IMR-90 (cell line): ENCODE results near the gene FAT2. TPM values are rescaled to one million over a fixed set of nuclear protein-coding genes. Genes with fewer than 3 reads are reported as not detected.

Experiments
- ATAC-seq: fragments of 200-7000 bp; cut with Tn5 transposase; 2 replicates; pipeline ENCODE4 v1.9.1; 2020; ENCODE audit warnings: low read depth, mild to moderate bottlenecking, moderate library complexity
- BruUV-seq: library from RNA; stranded (reverse); fragments of 400-500 nt; replicated peaks from 2 replicates; lab custom pipeline; 2021; lab: Mats Ljungman, UMichigan
- CTCF ChIA-PET: fragments of 300-600 bp; formaldehyde crosslinking; extraction: SDS; loops from one replicate; lab custom pipeline; 2021; ENCODE audit warnings: antibody characterized with exemption; lab: Yijun Ruan, JAX
- POLR2A ChIA-PET: fragments of 300-600 bp; sonication (Branson Sonifier 250); formaldehyde crosslinking; loops from one replicate; lab custom pipeline; 2022; ENCODE audit warnings: antibody characterized with exemption; ENCODE audit not compliant: unreplicated experiment; lab: Charles Lee
- DNase-seq: peaks from one replicate; pipeline ENCODE4 v3.0.0; 2013
- H2AFZ ChIP-seq: replicated peaks from 2 replicates; pipeline ENCODE3; 2013; ENCODE audit warnings: low read length, mild to moderate bottlenecking; ENCODE audit not compliant: poor library complexity
- H2AK5ac ChIP-seq: 2 replicates; pipeline ENCODE4 v1.6.1; 2013; ENCODE audit warnings: low read depth, low read length, inconsistent platforms
- H2AK9ac ChIP-seq: replicated peaks from 2 replicates; pipeline ENCODE3; 2013; ENCODE audit warnings: mild to moderate bottlenecking, low read depth, low read length, moderate library complexity; ENCODE audit not compliant: poor library complexity
- H2BK120ac ChIP-seq: 2 replicates; pipeline ENCODE4 v1.6.1; 2013; ENCODE audit warnings: low read depth, low read length, inconsistent platforms
- H2BK15ac ChIP-seq: 3 replicates; pipeline ENCODE4 v1.6.1; 2013; ENCODE audit warnings: low read depth, low read length, inconsistent platforms
- H2BK20ac ChIP-seq: 2 replicates; pipeline ENCODE4 v1.6.1; 2013; ENCODE audit warnings: low read depth, mild to moderate bottlenecking, inconsistent platforms, low read length, moderate library complexity
- H2BK5ac ChIP-seq: 2 replicates; pipeline ENCODE4 v1.6.1; 2013; ENCODE audit warnings: mild to moderate bottlenecking, low read depth, low read length, inconsistent platforms; ENCODE audit not compliant: poor library complexity, severe bottlenecking
- H3K14ac ChIP-seq: replicated peaks from 2 replicates; pipeline ENCODE4 v1.6.1; 2013; ENCODE audit warnings: low read depth, low read length, inconsistent platforms
- H3K18ac ChIP-seq: 2 replicates; pipeline ENCODE4 v1.6.1; 2013; ENCODE audit warnings: low read depth, low read length, control low read depth
- H3K23ac ChIP-seq: 2 replicates; pipeline ENCODE4 v1.6.1; 2013; ENCODE audit warnings: low read depth, low read length, inconsistent platforms
- H3K27ac ChIP-seq: 2 replicates; pipeline ENCODE4 v1.5.1; 2013; ENCODE audit warnings: mild to moderate bottlenecking, control low read depth, low read length; ENCODE audit not compliant: insufficient read depth
- H3K27me3 ChIP-seq: 2 replicates; pipeline ENCODE4 v1.6.1; 2013; ENCODE audit warnings: low read length; ENCODE audit not compliant: control insufficient read depth, insufficient read depth
- H3K36me3 ChIP-seq: 2 replicates; pipeline ENCODE4 v1.6.1; 2013; ENCODE audit warnings: low read length, mixed read lengths; ENCODE audit not compliant: control insufficient read depth, insufficient read depth
- H3K4ac ChIP-seq: 2 replicates; pipeline ENCODE4 v1.6.1; 2013; ENCODE audit warnings: low read depth, low read length, inconsistent platforms
- H3K4me1 ChIP-seq: 2 replicates; pipeline ENCODE4 v1.6.1; 2013; ENCODE audit warnings: low read length, mixed read lengths; ENCODE audit not compliant: control insufficient read depth, insufficient read depth
- H3K4me2 ChIP-seq: 2 replicates; pipeline ENCODE4 v1.6.1; 2013; ENCODE audit warnings: low read depth, mild to moderate bottlenecking, control low read depth, low read length, moderate library complexity
- H3K4me3 ChIP-seq: 2 replicates; pipeline ENCODE4 v1.5.1; 2013; ENCODE audit warnings: low read depth, mild to moderate bottlenecking, control low read depth, low read length, moderate library complexity; ENCODE audit not compliant: insufficient read depth
- H3K56ac ChIP-seq: 2 replicates; pipeline ENCODE4 v1.6.1; 2013; ENCODE audit warnings: low read length, inconsistent platforms; ENCODE audit not compliant: insufficient read depth; ENCODE audit errors: extremely low read depth
- H3K79me1 ChIP-seq, 2 experiments: 2 replicates each; pipeline ENCODE4 v1.6.1; 2013; ENCODE audit warnings: low read length in 2 of 2, inconsistent platforms in 1 of 2, low read depth in 1 of 2
- H3K9ac ChIP-seq: 2 replicates; pipeline ENCODE4 v1.6.1; 2013; ENCODE audit warnings: low read depth, low read length, control low read depth
- H3K9me1 ChIP-seq: 2 replicates; pipeline ENCODE4 v1.6.1; 2013; ENCODE audit warnings: low read length, inconsistent platforms; ENCODE audit not compliant: insufficient read depth
- H3K9me3 ChIP-seq: 2 replicates; pipeline ENCODE4 v1.6.1; 2013; ENCODE audit warnings: low read length; ENCODE audit not compliant: control insufficient read depth, insufficient read depth
- H4K20me1 ChIP-seq: 2 replicates; pipeline ENCODE4 v1.6.1; 2013; ENCODE audit warnings: low read length, inconsistent platforms; ENCODE audit not compliant: insufficient read depth
- H4K5ac ChIP-seq: 2 replicates; pipeline ENCODE4 v1.6.1; 2013; ENCODE audit warnings: mild to moderate bottlenecking, low read depth, low read length, control low read depth
- H4K8ac ChIP-seq, 2 experiments: 2 replicates each; pipeline ENCODE4 v1.6.1; 2013; ENCODE audit warnings: low read depth in 2 of 2, low read length in 2 of 2, control low read depth in 1 of 2, inconsistent platforms in 1 of 2
- H4K91ac ChIP-seq: 2 replicates; pipeline ENCODE4 v1.6.1; 2013; ENCODE audit warnings: low read depth, low read length, inconsistent platforms; ENCODE audit not compliant: insufficient read depth
- BHLHE40 ChIP-seq: fragments of 150-350 bp; IDR thresholded peaks from 2 replicates; pipeline ENCODE4 v1.6.1; 2016; ENCODE audit warnings: mild to moderate bottlenecking, low read depth, low read length
- FOS ChIP-seq: fragments of 150-350 bp; IDR thresholded peaks from 2 replicates; pipeline ENCODE4 v1.6.1; 2016; ENCODE audit warnings: low read depth, low read length
- NFE2L2 ChIP-seq: fragments of 150-350 bp; IDR thresholded peaks from 2 replicates; pipeline ENCODE4 v1.6.1; 2016; ENCODE audit warnings: low read depth, mild to moderate bottlenecking, low read length
- POLR2A ChIP-seq: IDR thresholded peaks from 2 replicates; pipeline ENCODE4 v1.6.1; 2012; ENCODE audit warnings: mild to moderate bottlenecking, low read depth, low read length
- RCOR1 ChIP-seq: IDR thresholded peaks from 2 replicates; pipeline ENCODE4 v1.6.1; 2012; ENCODE audit warnings: mild to moderate bottlenecking, low read length, improper control_type of control experiment; ENCODE audit not compliant: insufficient replicate concordance
- SMC3 ChIP-seq: fragments of 150-350 bp; IDR thresholded peaks from 2 replicates; pipeline ENCODE4 v1.6.1; 2016; ENCODE audit warnings: low read depth, mild to moderate bottlenecking, antibody characterized with exemption, low read length, moderate library complexity
- WGBS, 2 experiments: methylation state at CpG; one replicate each; pipeline versions ENCODE4 v1.1.5 to v1.1.7; 2013; ENCODE audit warnings: missing lambda C conversion rate in 2 of 2; ENCODE audit not compliant: insufficient read length in 1 of 2; ENCODE audit errors: extremely low coverage in 2 of 2; 5-methylcytosine and 5-hydroxymethylcytosine counted together
- dilution Hi-C: fragments of 300-500 bp; cut with HindIII; formaldehyde crosslinking; loops from one replicate; pipeline ENCODE4 v1.14.3; 2018; ENCODE audit warnings: low sequenced_read_pairs; ENCODE audit not compliant: unreplicated experiment
- in situ Hi-C: fragments of 300-500 bp; cut with MboI; formaldehyde crosslinking; loops from 3 replicates; pipeline ENCODE4 v1.14.3; 2019; ENCODE audit warnings: low sequenced_read_pairs, inconsistent platforms, mixed read lengths
- intact Hi-C: fragments of 100-400 bp; cut with micrococcal nuclease; formaldehyde crosslinking; loops from 2 replicates; pipeline ENCODE4 v1.10.0; 2022
- polyA plus RNA-seq, 3 experiments: library from polyadenylated mRNA; depleted of rRNA; stranded (reverse); fragments of >200 nt; gene quantifications; 2 replicates each; pipeline ENCODE4 v1.2.3, GENCODE V29; 2012; ENCODE audit warnings: low replicate concordance in 1 of 3
- total RNA-seq: library from RNA; depleted of rRNA; stranded (reverse); fragments of >200 nt; gene quantifications from 2 replicates; pipeline ENCODE4 v1.2.3, GENCODE V29; 2012
- TF ChIP-seq, protein P1 (sequence below): fragments of 150-350 bp; IDR thresholded peaks from 2 replicates; pipeline ENCODE4 v1.6.1; 2016; ENCODE audit warnings: low read depth, mild to moderate bottlenecking, low read length, moderate library complexity, borderline replicate concordance

The FAT2 gene
- total and polyA plus RNA-seq, 2 of the 4 experiments (the other 2 are of a cell fraction): under 0.01 to 0.03 TPM

DNA sequence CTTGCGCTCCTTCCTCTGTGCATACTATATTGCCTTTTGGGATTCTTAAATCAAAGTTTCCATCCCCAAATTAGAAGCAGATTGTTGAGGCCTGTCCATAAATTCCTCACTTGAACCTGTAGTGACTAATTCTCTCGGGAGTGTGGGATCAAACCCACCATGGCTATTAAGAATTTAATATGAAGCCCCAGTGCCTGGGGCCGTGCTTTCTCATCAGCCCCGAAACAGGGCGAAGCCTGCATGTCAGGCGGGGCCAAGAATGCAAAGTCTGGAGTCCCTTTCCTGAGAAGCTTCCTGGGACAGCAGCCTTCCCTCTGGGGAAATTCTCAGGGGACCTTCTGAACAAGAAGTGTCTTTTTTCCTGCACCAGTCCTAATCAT, 29.3 kb upstream of the FAT2 start:
- Histone ChIP-seq H3K4me3 (no peak overlapping the region), H2AFZ (no peak overlapping the region), H4K20me1 (no peaks in the 10 kb centered on the region), H3K9me1 (no peaks in the 10 kb centered on the region), H3K4me1 (no peaks in the 10 kb centered on the region), H3K23ac (no peak overlapping the region), H2BK120ac (no peak overlapping the region), H2BK5ac (no peak overlapping the region), H3K4me2 (no peak overlapping the region), H3K14ac (no peak overlapping the region), H3K79me1 (no peaks in the 10 kb centered on the region), H3K27me3 (peaks cover 37% of the 10 kb centered on the region), H3K18ac (no peak overlapping the region), H2AK5ac (no peak overlapping the region), H3K56ac (no peak overlapping the region), H4K91ac (no peak overlapping the region), H2AK9ac (no peak overlapping the region), H3K4ac (no peak overlapping the region), H4K8ac (no peak overlapping the region), H2BK15ac (no peak overlapping the region), H3K9me3 (0 out of 2 replicates have a peak, but pooled peaks cover 1% of the 10 kb centered on the region), H2BK20ac (no peak overlapping the region), H3K36me3 (no peaks in the 10 kb centered on the region), H3K27ac (no peak overlapping the region), H4K5ac (no peak overlapping the region), H3K9ac (no peak overlapping the region)
- dilution Hi-C loops: no loop called here
- no peak for TF ChIP-seq POLR2A
- TF ChIP-seq SMC3: no peak
- TF ChIP-seq, protein P1, sequence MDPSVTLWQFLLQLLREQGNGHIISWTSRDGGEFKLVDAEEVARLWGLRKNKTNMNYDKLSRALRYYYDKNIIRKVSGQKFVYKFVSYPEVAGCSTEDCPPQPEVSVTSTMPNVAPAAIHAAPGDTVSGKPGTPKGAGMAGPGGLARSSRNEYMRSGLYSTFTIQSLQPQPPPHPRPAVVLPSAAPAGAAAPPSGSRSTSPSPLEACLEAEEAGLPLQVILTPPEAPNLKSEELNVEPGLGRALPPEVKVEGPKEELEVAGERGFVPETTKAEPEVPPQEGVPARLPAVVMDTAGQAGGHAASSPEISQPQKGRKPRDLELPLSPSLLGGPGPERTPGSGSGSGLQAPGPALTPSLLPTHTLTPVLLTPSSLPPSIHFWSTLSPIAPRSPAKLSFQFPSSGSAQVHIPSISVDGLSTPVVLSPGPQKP: no peak
- no peak for TF ChIP-seq FOS
- no peak for TF ChIP-seq RCOR1
- TF ChIP-seq NFE2L2: no peak
- TF ChIP-seq BHLHE40: no peak
- in situ Hi-C loops: loop anchor here (10.0 kb wide), 1 partner anchor 186 kb away; no protein-coding TSS in a partner anchor
- no CpG with 5 or more reads among the region's 6 CpGs for WGBS, 2 experiments
- DNase-seq (no peak), ATAC-seq (no peak)
- ChIA-PET CTCF (no interaction called here), POLR2A (no interaction called here)
- BruUV-seq: no TSS peak
- intact Hi-C loops: no loop called here
